Mesodermal cell (in vitro differentiated cells): Measurements from ENCODE around the gene TANC1.
"Not testable (repeated sequence)": the region's sequence is repeated elsewhere in the genome, so short reads cannot be mapped to it uniquely, and the experiment has no call there.

ENCODE experiments used
- H3K27ac ChIP-seq: 2 replicates; pipeline ENCODE4 v1.7.0; 2013; ENCODE audit warnings: mild to moderate bottlenecking, low read depth, low read length, moderate library complexity; ENCODE audit not compliant: severe bottlenecking
- H3K36me3 ChIP-seq: 2 replicates; pipeline ENCODE4 v1.7.1; 2013; ENCODE audit warnings: mild to moderate bottlenecking, low read length, moderate library complexity; ENCODE audit not compliant: control insufficient read depth, insufficient read depth
- H3K4me1 ChIP-seq: one replicate; pipeline ENCODE4 v1.7.1; 2013; ENCODE audit warnings: mild to moderate bottlenecking, low read length; ENCODE audit not compliant: insufficient read depth, control insufficient read depth, poor library complexity, severe bottlenecking
- H3K4me3 ChIP-seq: 2 replicates; pipeline ENCODE4 v1.7.0; 2013; ENCODE audit warnings: low read length, control low read depth, mild to moderate bottlenecking; ENCODE audit not compliant: insufficient read depth, poor library complexity, severe bottlenecking; ENCODE audit errors: extremely low read depth
- H3K9me3 ChIP-seq: 2 replicates; pipeline ENCODE4 v1.7.1; 2013; ENCODE audit warnings: mild to moderate bottlenecking, low read length, moderate library complexity; ENCODE audit not compliant: control insufficient read depth
- WGBS, 2 experiments: methylation state at CpG; one replicate each; pipeline ENCODE4 v1.1.5; 2013; ENCODE audit warnings: missing lambda C conversion rate in 2 of 2; ENCODE audit not compliant: insufficient coverage in 2 of 2; 5-methylcytosine and 5-hydroxymethylcytosine counted together

TANC1 gene

GRCh38 chr2:159137511-159138241 lies 169.2 kb downstream of the TANC1 start:
- peak overlapping the region; percentile 34 for H3K27ac ChIP-seq

DNA sequence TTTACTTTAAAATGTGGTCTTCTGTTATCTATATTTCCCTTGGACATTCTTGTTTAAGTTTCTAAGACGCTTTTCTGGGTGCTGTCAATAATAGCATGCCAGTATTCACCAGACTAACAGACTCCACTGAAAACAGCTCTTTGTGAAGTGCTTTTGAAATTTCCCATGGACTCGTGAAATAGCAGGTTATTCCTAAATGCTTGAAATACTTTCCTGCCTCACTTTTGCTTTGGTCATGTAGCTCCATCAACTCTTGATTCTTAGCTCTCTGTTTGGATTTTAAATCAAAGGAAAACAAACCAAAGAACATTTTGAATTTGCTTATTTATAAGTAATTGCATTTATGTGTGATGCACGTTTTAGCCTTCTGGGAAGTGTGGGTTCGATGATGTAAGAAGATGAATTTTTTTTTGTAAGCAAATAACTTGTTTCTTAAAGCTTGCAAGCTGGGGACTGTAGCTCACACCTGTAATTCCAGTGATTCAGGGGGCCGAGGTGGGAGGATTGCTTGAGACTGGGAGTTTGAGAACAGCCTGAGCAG lies 170.3 kb downstream of the TANC1 start:
- H3K9me3 ChIP-seq: no peaks in the 10 kb centered on the region
- WGBS, 2 experiments: 65 to 78% methylated on average over 3 to 4 of the region's 5 CpGs
- no peak overlapping the region for H3K4me3 ChIP-seq
- H3K4me1 ChIP-seq: peaks cover 64% of the 10 kb centered on the region
- H3K27ac ChIP-seq: no peak overlapping the region
- peaks cover 12% of the 10 kb centered on the region for H3K36me3 ChIP-seq

More at GRCh38 chr2:159137511-159138241, 169.2 kb downstream of the TANC1 start:
- WGBS, 2 experiments: 87 to 91% methylated on average over 7 to 8 of the region's 9 CpGs
- Histone ChIP-seq H3K4me3 (no peak overlapping the region), H3K4me1 (peaks cover 71% of the 10 kb centered on the region), H3K36me3 (peaks cover 15% of the 10 kb centered on the region), H3K9me3 (no peaks in the 10 kb centered on the region)

DNA sequence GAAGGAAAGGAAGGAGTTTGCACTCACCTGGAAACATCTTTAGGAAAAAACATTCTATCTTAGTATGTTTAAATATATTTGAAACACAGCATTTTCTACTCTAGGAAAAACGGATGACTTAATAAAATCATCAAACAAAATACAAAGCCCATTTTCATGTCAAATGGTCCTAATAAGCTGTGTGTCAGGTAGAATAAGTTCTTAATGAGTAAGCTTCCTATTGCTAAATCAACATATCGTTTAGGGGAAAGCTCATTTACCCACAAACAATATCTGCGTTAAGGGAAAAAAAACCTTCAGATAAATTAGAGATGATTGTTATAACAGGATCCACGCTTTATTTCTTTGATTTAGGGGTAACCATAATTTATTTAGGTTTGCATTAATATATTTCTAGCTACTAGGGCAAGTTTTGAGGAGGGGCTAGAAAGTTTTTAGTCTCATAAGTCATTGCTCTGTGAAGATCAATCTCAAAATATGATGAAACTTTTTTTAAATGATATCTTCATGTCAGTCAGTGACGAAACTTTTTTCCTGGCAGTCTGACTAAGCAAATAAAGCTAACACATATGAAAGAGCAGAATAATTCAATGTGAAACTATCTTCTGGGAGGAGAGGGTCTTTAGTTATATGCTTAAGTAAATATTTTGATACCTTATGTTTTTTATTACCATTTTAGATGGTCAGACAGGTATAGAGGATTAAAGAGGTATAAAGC lies 170.9 kb downstream of the TANC1 start:
- Histone ChIP-seq H3K9me3 (no peaks in the 10 kb centered on the region), H3K36me3 (peaks cover 12% of the 10 kb centered on the region), H3K4me1 (peaks cover 64% of the 10 kb centered on the region), H3K27ac (no peak overlapping the region), H3K4me3 (no peak overlapping the region)
- no CpG with 5 or more reads among the region's 5 CpGs for WGBS, 2 experiments

- H3K9me3 ChIP-seq: no peaks in the 10 kb centered on the region
- 78% methylated on average over 1 of the region's 2 CpGs; no CpG with 5 or more reads in 1 of the 2 experiments for WGBS, 2 experiments
- H3K4me1 ChIP-seq: peaks cover 56% of the 10 kb centered on the region
- H3K36me3 ChIP-seq: peaks cover 10% of the 10 kb centered on the region
- H3K4me3 ChIP-seq: no peak overlapping the region
- H3K27ac ChIP-seq: no peak overlapping the region
These were observed 171.8 kb downstream of the TANC1 start for GRCh38 chr2:159140070-159140769.

DNA sequence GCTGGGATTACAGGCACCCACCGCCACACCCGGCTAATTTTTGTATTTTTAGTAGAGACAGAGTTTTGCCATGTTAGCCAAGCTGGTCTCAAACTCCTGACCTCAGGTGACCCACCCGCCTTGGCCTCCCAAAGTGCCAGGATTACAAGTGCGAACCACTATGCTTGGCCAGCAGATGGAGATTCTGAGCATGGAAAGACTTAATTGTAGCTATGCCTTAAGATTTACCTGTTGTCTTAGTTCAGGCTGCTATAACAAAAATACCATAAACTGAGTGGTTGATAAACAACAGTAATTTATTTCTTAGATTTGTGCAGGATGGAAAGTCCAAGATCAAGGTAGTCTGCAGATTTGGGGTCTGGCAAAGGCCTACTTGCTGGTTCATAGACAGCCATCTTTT lies 172.4 kb downstream of the TANC1 start:
- Histone ChIP-seq H3K36me3 (peaks cover 10% of the 10 kb centered on the region), H3K4me1 (peaks cover 50% of the 10 kb centered on the region)
- H3K4me3 ChIP-seq, H3K27ac ChIP-seq, H3K9me3 ChIP-seq: not testable (repeated sequence)
- WGBS, 2 experiments: 95 to 100% methylated on average over 2 of the region's 4 CpGs

DNA sequence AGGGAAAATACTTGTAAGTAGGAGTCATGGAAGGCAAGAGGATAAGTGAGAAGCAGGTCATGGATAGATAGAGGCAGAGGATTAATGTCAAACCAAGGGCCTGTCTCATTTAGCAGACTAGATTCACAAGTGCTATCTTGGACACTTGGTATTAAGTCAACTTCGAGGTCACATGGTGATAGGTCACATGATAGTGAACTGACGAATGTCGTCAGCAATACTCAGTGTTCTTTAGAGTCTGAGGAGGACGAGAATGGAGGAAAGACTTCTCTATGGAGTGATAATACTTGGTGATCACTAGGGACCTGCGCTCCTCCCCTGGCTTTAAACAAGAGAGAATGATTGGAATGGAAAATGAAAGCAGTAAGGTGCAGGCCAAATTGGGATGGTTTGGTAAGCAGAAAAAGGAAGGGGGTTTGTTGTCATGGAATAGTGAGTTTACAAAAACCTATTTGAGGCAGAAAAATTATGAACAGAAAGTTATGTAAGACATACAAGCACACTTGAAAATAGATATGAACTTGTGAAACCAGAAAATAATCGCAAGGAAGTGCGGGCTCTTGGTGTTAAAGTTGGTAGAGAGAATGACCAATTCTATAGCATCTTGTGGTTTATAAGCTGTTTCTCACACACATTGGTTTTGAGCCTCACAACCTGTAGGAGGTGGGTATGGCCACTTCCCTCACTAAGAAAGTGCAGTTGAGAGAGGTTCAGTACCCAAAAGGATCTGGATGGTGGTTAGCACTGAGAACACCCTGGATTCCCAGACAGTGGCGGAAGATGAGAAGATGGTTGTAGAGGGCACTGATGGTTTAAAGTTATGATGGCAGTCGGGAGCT lies 176.6 kb downstream of the TANC1 start:
- Histone ChIP-seq H3K4me1 (peaks cover 13% of the 10 kb centered on the region), H3K9me3 (no peaks in the 10 kb centered on the region), H3K36me3 (peaks cover 20% of the 10 kb centered on the region), H3K27ac (no peak overlapping the region), H3K4me3 (no peak overlapping the region)
- WGBS, 2 experiments: 96 to 99% methylated on average over 8 to 9 of the region's 9 CpGs

GRCh38 chr2:159145745-159146354 lies 177.4 kb downstream of the TANC1 start:
- Histone ChIP-seq H3K4me3 (no peak overlapping the region), H3K36me3 (peaks cover 28% of the 10 kb centered on the region), H3K9me3 (no peaks in the 10 kb centered on the region), H3K27ac (no peak overlapping the region), H3K4me1 (peaks cover 14% of the 10 kb centered on the region)
- 100% methylated on average over 1 of the region's 5 CpGs; no CpG with 5 or more reads in 1 of the 2 experiments for WGBS, 2 experiments

GRCh38 chr2:159146996-159147666 lies 178.7 kb downstream of the TANC1 start:
- 84 to 91% methylated on average over 9 to 10 of the region's 14 CpGs for WGBS, 2 experiments
- H3K27ac ChIP-seq: no peak overlapping the region

DNA sequence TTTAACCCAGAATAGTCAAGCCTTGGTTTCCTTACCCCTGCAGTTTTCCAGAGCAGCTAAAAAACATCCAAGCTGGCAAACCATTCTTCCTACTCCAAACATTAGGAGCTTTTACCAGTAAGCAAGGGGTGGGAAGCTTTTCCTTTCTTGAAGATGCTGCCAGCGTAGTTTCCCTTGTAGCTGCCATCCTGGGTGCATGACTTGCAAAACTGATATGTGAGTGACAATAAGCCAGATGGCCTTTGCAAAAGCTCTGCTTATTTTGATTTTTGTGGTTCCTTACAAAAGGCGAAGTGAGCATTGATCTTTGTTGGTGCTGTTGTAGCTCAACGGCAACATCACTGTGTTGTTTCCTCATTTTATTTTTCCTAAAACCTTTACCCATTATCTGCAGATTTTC lies 179.2 kb downstream of the TANC1 start:
- H3K27ac ChIP-seq: no peak overlapping the region
- H3K9me3 ChIP-seq: no peaks in the 10 kb centered on the region
- 86 to 100% methylated on average over 1 of the region's 3 CpGs for WGBS, 2 experiments
- no peak overlapping the region for H3K4me3 ChIP-seq
- H3K36me3 ChIP-seq: peaks cover 43% of the 10 kb centered on the region
- H3K4me1 ChIP-seq: peaks cover 19% of the 10 kb centered on the region

More at GRCh38 chr2:159146996-159147666, 178.7 kb downstream of the TANC1 start:
- Histone ChIP-seq H3K36me3 (peaks cover 37% of the 10 kb centered on the region), H3K4me1 (peaks cover 14% of the 10 kb centered on the region), H3K4me3 (no peak overlapping the region), H3K9me3 (no peaks in the 10 kb centered on the region)
